HepG2 (cell line): Measurements from ENCODE around the gene RMND5A. TPM values are rescaled to one million over a fixed set of nuclear protein-coding genes. Genes with fewer than 3 reads are reported as not detected.

Source experiments
- ATF1 ChIP-seq: IDR thresholded peaks from 2 replicates; pipeline ENCODE4 v1.6.1; 2016; ENCODE audit warnings: mild to moderate bottlenecking, control low read depth
- ATRX ChIP-seq: sonication (generic); formaldehyde crosslinking; IDR thresholded peaks from 2 replicates; pipeline ENCODE4 v1.4.0; 2020; ENCODE audit warnings: missing genetic modification reagents, borderline replicate concordance
- CBX5 ChIP-seq: sonication (generic); formaldehyde crosslinking; IDR thresholded peaks from 2 replicates; pipeline ENCODE4 v1.4.0; 2020; ENCODE audit warnings: missing genetic modification reagents, borderline replicate concordance
- CENPX ChIP-seq: sonication (generic); formaldehyde crosslinking; IDR thresholded peaks from 2 replicates; pipeline ENCODE4 v1.9.0; 2021; ENCODE audit warnings: mild to moderate bottlenecking, missing genetic modification reagents, moderate library complexity
- DNMT1 ChIP-seq: sonication (generic); formaldehyde crosslinking; IDR thresholded peaks from 2 replicates; pipeline ENCODE4 v1.5.1; 2020; ENCODE audit warnings: mild to moderate bottlenecking, missing genetic modification reagents
- EED ChIP-seq: sonication (generic); formaldehyde crosslinking; IDR thresholded peaks from 2 replicates; pipeline ENCODE4 v1.5.0; 2020; ENCODE audit warnings: mild to moderate bottlenecking, missing genetic modification reagents
- FOSL1 ChIP-seq: sonication (generic); formaldehyde crosslinking; IDR thresholded peaks from 2 replicates; pipeline ENCODE4 v1.9.0; 2021; ENCODE audit warnings: missing genetic modification reagents, borderline replicate concordance
- FOXC1 ChIP-seq: sonication (generic); formaldehyde crosslinking; IDR thresholded peaks from 2 replicates; pipeline ENCODE4 v1.8.0; 2022; ENCODE audit warnings: mild to moderate bottlenecking, missing genetic modification reagents, borderline replicate concordance
- GABPB1 ChIP-seq: IDR thresholded peaks from 2 replicates; pipeline ENCODE4 v1.6.1; 2016; ENCODE audit warnings: mild to moderate bottlenecking, missing genetic modification reagents, moderate library complexity, missing compliant biosample characterization
- GLI4 ChIP-seq: sonication (generic); formaldehyde crosslinking; IDR thresholded peaks from 2 replicates; pipeline ENCODE4 v1.5.1; 2020; ENCODE audit warnings: missing genetic modification reagents, mild to moderate bottlenecking, moderate library complexity, borderline replicate concordance
- JDP2 ChIP-seq: sonication (generic); formaldehyde crosslinking; IDR thresholded peaks from 2 replicates; pipeline ENCODE4 v1.8.1; 2022; ENCODE audit warnings: missing genetic modification reagents, borderline replicate concordance
- JUN ChIP-seq: sonication (generic); formaldehyde crosslinking; IDR thresholded peaks from 2 replicates; pipeline ENCODE4 v1.4.0; 2020; ENCODE audit warnings: mild to moderate bottlenecking, missing genetic modification reagents
- KMT2B ChIP-seq: IDR thresholded peaks from 2 replicates; pipeline ENCODE4 v1.6.1; 2016; ENCODE audit warnings: missing genetic modification reagents, missing compliant biosample characterization
- MYC ChIP-seq: sonication (generic); formaldehyde crosslinking; IDR thresholded peaks from 2 replicates; pipeline ENCODE4 v1.9.0; 2021; ENCODE audit warnings: missing genetic modification reagents, borderline replicate concordance
- NBN ChIP-seq: fragments of 450-650 bp; conservative IDR thresholded peaks from 2 replicates; pipeline ENCODE4 v1.6.1; 2017
- NFE2L1 ChIP-seq: sonication (generic); formaldehyde crosslinking; IDR thresholded peaks from 2 replicates; pipeline ENCODE4 v1.4.0; 2020; ENCODE audit warnings: missing genetic modification reagents, mild to moderate bottlenecking, borderline replicate concordance
- NFRKB ChIP-seq: fragments of 450-650 bp; IDR thresholded peaks from 2 replicates; pipeline ENCODE4 v1.6.1; 2017
- NR2C2 ChIP-seq: sonication (generic); formaldehyde crosslinking; IDR thresholded peaks from 2 replicates; pipeline ENCODE4 v1.4.0; 2020; ENCODE audit warnings: missing genetic modification reagents, mild to moderate bottlenecking, moderate library complexity, borderline replicate concordance
- PAF1 ChIP-seq: IDR thresholded peaks from 2 replicates; pipeline ENCODE4 v1.6.1; 2016; ENCODE audit warnings: missing genetic modification reagents, missing compliant biosample characterization
- PPARG ChIP-seq: conservative IDR thresholded peaks from 2 replicates; pipeline ENCODE4 v1.6.1; 2016; ENCODE audit warnings: missing biosample characterization, missing genetic modification reagents
- SMAD1 ChIP-seq: sonication (generic); formaldehyde crosslinking; IDR thresholded peaks from 2 replicates; pipeline ENCODE4 v1.4.0; 2020; ENCODE audit warnings: missing genetic modification reagents, low read depth, mild to moderate bottlenecking, borderline replicate concordance
- SMARCE1 ChIP-seq: fragments of 450-650 bp; IDR thresholded peaks from 2 replicates; pipeline ENCODE4 v1.6.1; 2017; ENCODE audit warnings: borderline replicate concordance
- SP2 ChIP-seq: sonication (generic); formaldehyde crosslinking; IDR thresholded peaks from 2 replicates; pipeline ENCODE4 v1.5.1; 2020; ENCODE audit warnings: mild to moderate bottlenecking, missing genetic modification reagents
- STAT5B ChIP-seq: sonication (generic); formaldehyde crosslinking; IDR thresholded peaks from 2 replicates; pipeline ENCODE4 v1.4.0; 2020; ENCODE audit warnings: missing genetic modification reagents
- YEATS2 ChIP-seq: sonication (generic); formaldehyde crosslinking; IDR thresholded peaks from 2 replicates; pipeline ENCODE4 v1.4.0; 2020; ENCODE audit warnings: missing genetic modification reagents, borderline replicate concordance
- ZNF10 ChIP-seq: sonication (generic); formaldehyde crosslinking; IDR thresholded peaks from 2 replicates; pipeline ENCODE4 v1.4.0; 2020; ENCODE audit warnings: mild to moderate bottlenecking, low read depth, missing genetic modification reagents, borderline replicate concordance
- ZNF44 ChIP-seq: sonication (generic); formaldehyde crosslinking; IDR thresholded peaks from 2 replicates; pipeline ENCODE4 v1.5.1; 2020; ENCODE audit warnings: mild to moderate bottlenecking, missing genetic modification reagents
- ZNF546 ChIP-seq: sonication (generic); formaldehyde crosslinking; conservative IDR thresholded peaks from 2 replicates; pipeline ENCODE4 v1.8.1; 2023; ENCODE audit warnings: mild to moderate bottlenecking, missing genetic modification reagents
- ZNF83 ChIP-seq: sonication (generic); formaldehyde crosslinking; IDR thresholded peaks from 2 replicates; pipeline ENCODE4 v1.4.0; 2020; ENCODE audit warnings: missing genetic modification reagents, mild to moderate bottlenecking, borderline replicate concordance
- polyA plus RNA-seq, 8 experiments: library from polyadenylated mRNA; depleted of rRNA in 3 of 8; stranded (reverse) in 7 of 8; unstranded in 1 of 8; fragments of >200 nt; fragmentation: Illumina TruSeq in 4 of 8; extraction: Trizol in 4 of 8; gene quantifications; 2 replicates each; pipeline versions ENCODE4 v1.2.1 to v1.2.3, GENCODE V29; 2011 to 2016; ENCODE audit warnings: low read depth in 4 of 8, missing spikeins in 1 of 8, mixed read lengths in 1 of 8; ENCODE audit not compliant: insufficient read depth in 1 of 8
- total RNA-seq, 5 experiments: library from RNA; depleted of rRNA; stranded (reverse); fragments of >200 nt; fragmentation: Illumina TruSeq; extraction: Trizol; gene quantifications; 2 replicates each; pipeline ENCODE4 v1.2.3, GENCODE V29; 2016; ENCODE audit warnings: low read depth in 1 of 5
- TF ChIP-seq, protein P1 (sequence below): sonication (generic); formaldehyde crosslinking; IDR thresholded peaks from 2 replicates; pipeline ENCODE4 v1.5.0; 2020; ENCODE audit warnings: mild to moderate bottlenecking, missing genetic modification reagents, borderline replicate concordance
- TF ChIP-seq, protein P2 (sequence below): IDR thresholded peaks from 2 replicates; pipeline ENCODE4 v1.6.1; 2016; ENCODE audit warnings: low read depth, borderline replicate concordance

Gene RMND5A
- total and polyA plus RNA-seq, 2 of the 13 experiments (the other 11 are each of a cell fraction or from before 2014, with no cell fraction given), result 31.0 to 66.4 TPM

DNA sequence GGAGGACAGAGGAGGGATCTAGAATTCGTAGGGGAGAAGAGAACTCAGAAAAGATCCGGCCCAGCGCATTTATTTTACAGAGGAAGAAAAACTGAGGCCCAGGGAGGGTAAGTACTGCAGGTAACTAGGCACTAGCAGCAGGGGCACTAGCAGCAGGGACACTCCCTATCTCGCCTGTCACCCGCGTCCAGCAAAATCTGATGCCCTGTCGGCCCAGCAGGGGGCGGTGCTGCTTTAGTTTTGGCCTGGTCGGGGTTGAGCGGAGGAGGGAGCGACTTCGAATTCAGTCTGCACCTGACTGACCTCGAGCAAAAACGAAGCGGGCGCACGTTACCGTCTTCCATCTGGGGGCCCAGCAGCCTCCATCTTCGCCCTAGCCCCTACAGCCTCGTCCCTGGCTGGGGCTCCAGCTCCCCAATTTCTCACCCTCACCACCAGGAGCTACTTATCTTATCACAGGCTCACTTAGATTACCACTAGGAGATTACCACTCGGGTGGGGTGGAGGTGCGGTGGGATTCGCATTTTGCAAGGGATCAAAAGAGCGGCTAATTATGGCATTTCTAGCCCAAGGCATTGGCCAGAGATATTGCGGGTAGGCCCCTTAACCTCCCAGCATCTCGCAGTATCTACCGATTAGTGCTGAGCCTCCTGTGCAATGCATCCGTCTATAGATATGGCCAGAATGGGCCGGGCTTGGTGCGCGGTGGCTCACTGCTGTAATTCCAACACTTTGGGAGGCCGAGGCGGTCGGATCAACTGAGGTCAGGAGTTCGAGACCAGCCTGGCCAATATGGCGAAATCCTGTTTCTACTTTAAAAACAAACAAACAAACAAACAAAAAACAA is 88.4 kb downstream of the RMND5A start (continued):
- TF ChIP-seq ATF1 (CRISPR knock-in tag) (no peak), SP2 (CRISPR knock-in tag) (no peak), ATRX (CRISPR knock-in tag) (no peak), NFE2L1 (CRISPR knock-in tag) (no peak), SMAD1 (CRISPR knock-in tag) (no peak), ZNF83 (no peak), JDP2 (no peak), DNMT1 (CRISPR knock-in tag) (no peak), FOXC1 (CRISPR knock-in tag) (no peak), JUN (CRISPR knock-in tag) (0 out of 2 replicates have a peak, but pooled peaks have one; percentile 51), NFRKB (no peak), SMARCE1 (no peak), NBN (no peak), NR2C2 (CRISPR knock-in tag) (no peak), CBX5 (peak; percentile 64; the same call in 1 of the 2 replicates), ZNF546 (CRISPR knock-in tag) (no peak), STAT5B (CRISPR knock-in tag) (no peak), ZNF10 (CRISPR knock-in tag) (no peak), MYC (CRISPR knock-in tag) (0 out of 2 replicates have a peak, but pooled peaks have one; percentile 53), KMT2B (CRISPR knock-in tag) (peak; percentile 61; the same call in 1 of the 2 replicates), CENPX (CRISPR knock-in tag) (no peak), FOSL1 (CRISPR knock-in tag) (no peak), GABPB1 (peak; percentile 45; the same call in 1 of the 2 replicates), PAF1 (CRISPR knock-in tag) (no peak), EED (CRISPR knock-in tag) (no peak), ZNF44 (peak; percentile 88; the same call in 1 of the 2 replicates), YEATS2 (peak; percentile 32; the same call in 1 of the 2 replicates), GLI4 (CRISPR knock-in tag) (no peak), PPARG (0 out of 2 replicates have a peak, but pooled peaks have one; percentile 17)
- TF ChIP-seq, protein P1, sequence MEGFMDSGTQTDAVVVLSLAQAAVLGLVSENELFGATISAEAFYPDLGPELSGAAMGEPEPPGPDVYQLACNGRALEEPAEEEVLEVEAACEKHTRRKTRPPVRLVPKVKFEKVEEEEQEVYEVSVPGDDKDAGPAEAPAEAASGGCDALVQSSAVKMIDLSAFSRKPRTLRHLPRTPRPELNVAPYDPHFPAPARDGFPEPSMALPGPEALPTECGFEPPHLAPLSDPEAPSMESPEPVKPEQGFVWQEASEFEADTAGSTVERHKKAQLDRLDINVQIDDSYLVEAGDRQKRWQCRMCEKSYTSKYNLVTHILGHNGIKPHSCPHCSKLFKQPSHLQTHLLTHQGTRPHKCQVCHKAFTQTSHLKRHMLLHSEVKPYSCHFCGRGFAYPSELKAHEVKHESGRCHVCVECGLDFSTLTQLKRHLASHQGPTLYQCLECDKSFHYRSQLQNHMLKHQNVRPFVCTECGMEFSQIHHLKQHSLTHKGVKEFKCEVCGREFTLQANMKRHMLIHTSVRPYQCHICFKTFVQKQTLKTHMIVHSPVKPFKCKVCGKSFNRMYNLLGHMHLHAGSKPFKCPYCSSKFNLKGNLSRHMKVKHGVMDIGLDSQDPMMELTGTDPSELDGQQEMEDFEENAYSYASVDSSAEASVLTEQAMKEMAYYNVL (CRISPR knock-in tag), result peak; percentile 38; the same call in 1 of the 2 replicates
- TF ChIP-seq, protein P2, sequence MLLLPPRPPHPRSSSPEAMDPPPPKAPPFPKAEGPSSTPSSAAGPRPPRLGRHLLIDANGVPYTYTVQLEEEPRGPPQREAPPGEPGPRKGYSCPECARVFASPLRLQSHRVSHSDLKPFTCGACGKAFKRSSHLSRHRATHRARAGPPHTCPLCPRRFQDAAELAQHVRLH (CRISPR knock-in tag), result peak; percentile 80
